Activated T-cell treated with anti-CD3 and anti-CD28 coated beads, Interleukin-2, amount 50 U/mL, for 72 hours (primary cell): ENCODE data around the gene PRR7. TPM values are rescaled to one million over a fixed set of nuclear protein-coding genes. Genes with fewer than 3 reads are reported as not detected.

Experiments used
- ATAC-seq, 2 donors: fragments of 150-1000 bp; cut with Tn5 transposase; replicated peaks in 1 of 2; 2 replicates each; pipeline ENCODE4 v1.10.0; 2021; ENCODE audit warnings: moderate library complexity in 2 of 2, mild to moderate bottlenecking in 1 of 2
- DNase-seq, 2 donors: peaks; one replicate each; pipeline ENCODE4 v3.0.0; 2021 to 2022; ENCODE audit warnings: mixed read lengths in 1 of 2
- H3K27ac Mint-ChIP-seq: one replicate; pipeline ENCODE4 v1.8.0; 2022; ENCODE audit warnings: mild to moderate bottlenecking, moderate library complexity, mixed read lengths
- H3K27me3 Mint-ChIP-seq: one replicate; pipeline ENCODE4 v1.8.0; 2022; ENCODE audit warnings: low read depth, mixed read lengths
- H3K36me3 Mint-ChIP-seq, 2 donors: one replicate each; pipeline ENCODE4 v1.8.0; 2022; ENCODE audit warnings: mixed read lengths in 2 of 2, mild to moderate bottlenecking in 1 of 2; ENCODE audit not compliant: insufficient read depth in 2 of 2
- H3K4me1 Mint-ChIP-seq: one replicate; pipeline ENCODE4 v1.8.0; 2022; ENCODE audit warnings: low read depth, mixed read lengths
- H3K4me3 Mint-ChIP-seq, 2 donors: one replicate each; pipeline ENCODE4 v1.8.0; 2022; ENCODE audit warnings: mild to moderate bottlenecking in 2 of 2, mixed read lengths in 2 of 2, moderate library complexity in 2 of 2
- H3K9me3 Mint-ChIP-seq, 2 donors: one replicate each; pipeline ENCODE4 v1.8.0; 2022; ENCODE audit warnings: mixed read lengths in 2 of 2
- total RNA-seq, 2 donors: library from RNA; stranded (reverse); gene quantifications; one replicate each; pipeline ENCODE4 v1.2.3, GENCODE V29; 2022

PRR7 gene
- total RNA-seq, 2 donors from 2014 or later = 12.1 to 16.0 TPM

- Mint-ChIP-seq H3K27me3 (no peaks in the 10 kb centered on the region), H3K4me1 (peaks cover 34% of the 10 kb centered on the region), H3K4me3 (peak overlapping the region; percentile 80 to 86), H3K27ac (no peak overlapping the region), H3K36me3 (peaks cover 0 to 3% of the 10 kb centered on the region in 2 donors), H3K9me3 (no peaks in the 10 kb centered on the region)
- peak; percentile 96 for DNase-seq
- ATAC-seq = peak; percentile 67
Observed at GRCh38 chr5:177455036-177455660, 8.5 kb downstream of the PRR7 start.

- H3K27ac Mint-ChIP-seq = peak overlapping the region; percentile 83
- no peaks in the 10 kb centered on the region for H3K27me3 Mint-ChIP-seq
- DNase-seq = peak; percentile 90 to 93
- H3K36me3 Mint-ChIP-seq = peaks cover 0 to 3% of the 10 kb centered on the region in 2 donors
- ATAC-seq = peak; percentile 34 to 38
- H3K4me3 Mint-ChIP-seq = peak overlapping the region; percentile 80 to 86
- H3K9me3 Mint-ChIP-seq = no peaks in the 10 kb centered on the region
- peaks cover 34% of the 10 kb centered on the region for H3K4me1 Mint-ChIP-seq
Observed at GRCh38 chr5:177455661-177456590, 9.3 kb downstream of the PRR7 start.

- H3K4me3 Mint-ChIP-seq = peak overlapping the region; percentile 80 to 86
- H3K36me3 Mint-ChIP-seq = peaks cover 0 to 5% of the 10 kb centered on the region in 2 donors
- peaks cover 36% of the 10 kb centered on the region for H3K4me1 Mint-ChIP-seq
- H3K27ac Mint-ChIP-seq = no peak overlapping the region
- no peak for DNase-seq
- no peaks in the 10 kb centered on the region for H3K27me3 Mint-ChIP-seq
- no peaks in the 10 kb centered on the region for H3K9me3 Mint-ChIP-seq
- no peak for ATAC-seq
Observed at GRCh38 chr5:177456591-177456964, 10.0 kb downstream of the PRR7 start.

GRCh38 chr5:177456976-177457851 is 10.6 kb downstream of the PRR7 start:
- no peaks in the 10 kb centered on the region for H3K9me3 Mint-ChIP-seq
- H3K4me1 Mint-ChIP-seq = peaks cover 39% of the 10 kb centered on the region
- peak; percentile 24 to 34 for ATAC-seq
- H3K36me3 Mint-ChIP-seq = peaks cover 0 to 6% of the 10 kb centered on the region in 2 donors
- peak; percentile 74 to 79 for DNase-seq
- peak overlapping the region; percentile 27 to 32 for H3K4me3 Mint-ChIP-seq
- no peaks in the 10 kb centered on the region for H3K27me3 Mint-ChIP-seq
- peak overlapping the region; percentile 42 for H3K27ac Mint-ChIP-seq

- H3K27ac Mint-ChIP-seq = no peak overlapping the region
Observed at GRCh38 chr5:177457852-177458681, 11.5 kb downstream of the PRR7 start.

GRCh38 chr5:177458912-177459350 is 12.3 kb downstream of the PRR7 start:
- Mint-ChIP-seq H3K9me3 (no peaks in the 10 kb centered on the region), H3K4me3 (no peak overlapping the region), H3K27me3 (no peaks in the 10 kb centered on the region), H3K4me1 (peaks cover 35% of the 10 kb centered on the region), H3K27ac (no peak overlapping the region), H3K36me3 (peaks cover 0 to 6% of the 10 kb centered on the region in 2 donors)
- DNase-seq (no peak), ATAC-seq (no peak)

More at GRCh38 chr5:177457852-177458681, 11.5 kb downstream of the PRR7 start:
- H3K4me3 Mint-ChIP-seq = no peak overlapping the region
- peaks cover 0 to 6% of the 10 kb centered on the region in 2 donors for H3K36me3 Mint-ChIP-seq
- H3K4me1 Mint-ChIP-seq = peaks cover 42% of the 10 kb centered on the region
- no peak for ATAC-seq
- H3K27me3 Mint-ChIP-seq = no peaks in the 10 kb centered on the region
- no peaks in the 10 kb centered on the region for H3K9me3 Mint-ChIP-seq
- no peak for DNase-seq

GRCh38 chr5:177459357-177459756 is 12.7 kb downstream of the PRR7 start:
- Mint-ChIP-seq H3K9me3 (no peaks in the 10 kb centered on the region), H3K27me3 (no peaks in the 10 kb centered on the region)
- no peak for DNase-seq

GRCh38 chr5:177459819-177460628 is 13.4 kb downstream of the PRR7 start:
- Mint-ChIP-seq H3K4me3 (no peak overlapping the region), H3K36me3 (peaks cover under 1 to 6% of the 10 kb centered on the region in 2 donors), H3K27ac (no peak overlapping the region), H3K4me1 (peaks cover 33% of the 10 kb centered on the region), H3K27me3 (no peaks in the 10 kb centered on the region), H3K9me3 (no peaks in the 10 kb centered on the region)
- DNase-seq (no peak), ATAC-seq (no peak)

More at GRCh38 chr5:177459357-177459756, 12.7 kb downstream of the PRR7 start:
- Mint-ChIP-seq H3K4me1 (peaks cover 33% of the 10 kb centered on the region), H3K4me3 (no peak overlapping the region), H3K27ac (no peak overlapping the region), H3K36me3 (peaks cover 0 to 6% of the 10 kb centered on the region in 2 donors)
- no peak for ATAC-seq

- Mint-ChIP-seq H3K27me3 (no peaks in the 10 kb centered on the region), H3K27ac (no peak overlapping the region), H3K9me3 (peaks cover 0 to 2% of the 10 kb centered on the region in 2 donors), H3K4me1 (peaks cover 23% of the 10 kb centered on the region), H3K4me3 (peak overlapping the region; percentile 28 to 60), H3K36me3 (peaks cover 3 to 10% of the 10 kb centered on the region in 2 donors)
- ATAC-seq (no peak), DNase-seq (no peak)
Observed at GRCh38 chr5:177462021-177462670, 15.5 kb downstream of the PRR7 start.

GRCh38 chr5:177465044-177465443 is 18.4 kb downstream of the PRR7 start:
- no peak overlapping the region for H3K4me3 Mint-ChIP-seq
- peaks cover 25% of the 10 kb centered on the region for H3K4me1 Mint-ChIP-seq
- no peak overlapping the region for H3K27ac Mint-ChIP-seq
- peaks cover 0 to 2% of the 10 kb centered on the region in 2 donors for H3K9me3 Mint-ChIP-seq
- H3K27me3 Mint-ChIP-seq = no peaks in the 10 kb centered on the region
- H3K36me3 Mint-ChIP-seq = peaks cover 3 to 10% of the 10 kb centered on the region in 2 donors
- ATAC-seq (no peak), DNase-seq (no peak)

GRCh38 chr5:177466861-177467260 is 20.2 kb downstream of the PRR7 start:
- ATAC-seq (no peak), DNase-seq (no peak)
- no peak overlapping the region for H3K27ac Mint-ChIP-seq
- H3K4me1 Mint-ChIP-seq = peaks cover 34% of the 10 kb centered on the region
- H3K4me3 Mint-ChIP-seq = no peak overlapping the region
- H3K36me3 Mint-ChIP-seq = peaks cover 3 to 8% of the 10 kb centered on the region in 2 donors
- peaks cover 0 to 2% of the 10 kb centered on the region in 2 donors for H3K9me3 Mint-ChIP-seq
- no peaks in the 10 kb centered on the region for H3K27me3 Mint-ChIP-seq
